WTC11 (cell line): ENCODE measurements around the gene OR2A5.

ENCODE experiments used
- CTCF ChIP-seq: fragments of 200-600 bp; IDR thresholded peaks from 2 replicates; pipeline ENCODE4 v1.8.0; 2022; ENCODE audit warnings: antibody characterized with exemption
- PREB ChIP-seq: sonication (generic); formaldehyde crosslinking; IDR thresholded peaks from 2 replicates; pipeline ENCODE4 v1.8.1; 2022; ENCODE audit warnings: mild to moderate bottlenecking, missing genetic modification reagents, moderate library complexity, borderline replicate concordance

- TF ChIP-seq CTCF (no peak), PREB (CRISPR knock-in tag) (no peak)
Observed at GRCh38 chr7:144069511-144069910, 20.8 kb downstream of the OR2A5 start, which contains the start of gene OR2A25.
